Thoracic aorta (tissue), 2 donors: Measurements from ENCODE around the gene CISD3. TPM values are rescaled to one million over a fixed set of nuclear protein-coding genes. Genes with fewer than 3 reads are reported as not detected.

Experiments used
- ATAC-seq: fragments of 150-250 bp; one replicate; pipeline ENCODE4 v1.8.0; 2017; ENCODE audit warnings: low read depth; ENCODE audit not compliant: insufficient number of reproducible peaks, low FRiP score
- DNase-seq: peaks from one replicate; pipeline ENCODE4 v3.0.0-alpha.2; 2020; ENCODE audit warnings: low spot score
- H3K27ac ChIP-seq, 2 donors: fragments of 200-600 bp; sonication (generic); 1 replicate in 1 of 2; 2 replicates in 1 of 2; pipeline ENCODE4 v1.5.1; 2016; ENCODE audit warnings: mild to moderate bottlenecking in 2 of 2, moderate library complexity in 2 of 2
- H3K27me3 ChIP-seq: fragments of 200-600 bp; sonication (generic); replicated peaks from 2 replicates; pipeline ENCODE4 v1.6.0; 2016; ENCODE audit warnings: mild to moderate bottlenecking; ENCODE audit not compliant: insufficient read depth
- H3K36me3 ChIP-seq: fragments of 200-600 bp; sonication (generic); one replicate; pipeline ENCODE4 v1.5.1; 2016
- H3K4me1 ChIP-seq, 2 donors: fragments of 200-600 bp; sonication (generic); 1 replicate in 1 of 2; 2 replicates in 1 of 2; pipeline versions ENCODE4 v1.5.1 to v1.6.0; 2016; ENCODE audit warnings: low read depth in 2 of 2, mild to moderate bottlenecking in 1 of 2; ENCODE audit not compliant: control insufficient read depth in 1 of 2
- H3K4me3 ChIP-seq: fragments of 200-600 bp; sonication (generic); 2 replicates; pipeline ENCODE4 v1.5.1; 2016; ENCODE audit warnings: mild to moderate bottlenecking
- H3K9me3 ChIP-seq: fragments of 200-600 bp; sonication (generic); 2 replicates; pipeline ENCODE4 v1.5.1; 2016
- CTCF ChIP-seq: fragments of 200-600 bp; sonication (generic); IDR thresholded peaks from one replicate; pipeline ENCODE4 v1.5.1; 2019; ENCODE audit warnings: antibody characterized with exemption
- total RNA-seq, 2 donors: library from RNA; depleted of rRNA; stranded (reverse); fragments of >200 nt; gene quantifications; one replicate each; pipeline versions ENCODE4 v1.1.0 to v1.2.3, GENCODE V29; 2016

Gene CISD3
- total RNA-seq, 2 donors from 2014 or later: 9.3 to 9.6 TPM

DNA sequence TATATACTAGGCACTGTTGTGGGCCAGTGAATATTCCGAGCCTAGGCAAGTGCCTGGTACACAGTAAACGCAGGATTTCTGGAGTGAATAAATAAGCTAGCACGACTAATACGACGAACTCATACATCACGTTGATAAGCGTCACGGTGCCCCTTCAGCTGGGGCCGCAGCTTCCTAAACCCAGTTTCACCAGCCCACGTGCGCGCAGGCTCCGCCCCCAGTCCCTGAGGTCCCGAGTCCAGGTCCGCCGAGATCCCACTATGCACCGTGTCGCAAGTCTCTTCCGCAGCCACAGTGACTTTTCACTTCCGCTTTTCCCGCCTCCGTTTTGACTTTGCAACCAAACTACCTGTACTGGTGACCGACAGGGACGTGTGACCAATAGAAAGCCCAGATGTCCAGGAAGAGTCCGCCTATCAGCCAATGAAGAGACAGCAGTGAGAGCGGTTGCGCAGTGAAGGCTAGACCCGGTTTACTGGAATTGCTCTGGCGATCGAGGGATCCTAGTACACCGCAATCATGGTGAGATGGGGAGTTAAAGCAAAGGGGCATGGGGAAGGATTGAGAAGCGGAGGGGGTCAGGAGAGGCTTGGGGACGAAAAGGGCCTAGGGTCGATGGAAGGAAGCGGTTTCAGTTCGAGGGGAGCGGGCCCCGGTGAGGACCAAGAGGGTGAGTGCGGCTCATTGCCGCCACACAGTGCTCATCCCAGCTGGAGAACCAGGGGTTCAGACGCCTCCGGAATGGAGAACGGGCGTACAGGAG, 22.3 kb downstream of the CISD3 start, which contains the start of gene PSMB3:
PSMB3 (plus strand) TSS at position 434 of the 763 bp plus-strand sequence; CDS start at position 520, 86 bp downstream.
- DNase-seq (peak; percentile 96), ATAC-seq (peak; percentile 92)
- no peak for TF ChIP-seq CTCF

DNA sequence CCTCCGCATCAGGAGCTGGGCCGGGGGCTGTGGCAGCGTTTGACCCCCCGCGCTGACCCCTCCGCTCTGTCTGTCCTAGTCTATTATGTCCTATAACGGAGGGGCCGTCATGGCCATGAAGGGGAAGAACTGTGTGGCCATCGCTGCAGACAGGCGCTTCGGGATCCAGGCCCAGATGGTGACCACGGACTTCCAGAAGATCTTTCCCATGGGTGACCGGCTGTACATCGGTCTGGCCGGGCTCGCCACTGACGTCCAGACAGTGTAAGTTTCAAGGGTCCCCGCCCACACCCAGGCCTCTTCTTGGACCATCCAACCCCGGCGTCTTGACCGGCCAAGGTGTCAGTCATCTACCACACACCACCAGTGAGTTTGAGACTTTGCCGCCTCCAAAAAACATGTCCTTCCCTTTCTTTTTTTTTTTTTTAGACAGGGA, 22.9 kb downstream of the CISD3 start:
- no peak for ATAC-seq
- peak overlapping the region; percentile 92 for H3K4me3 ChIP-seq
- peaks cover 17 to 36% of the 10 kb centered on the region in 2 donors for H3K4me1 ChIP-seq
- H3K27ac ChIP-seq: peak overlapping the region; percentile 82 to 92
- peaks cover 19% of the 10 kb centered on the region for H3K36me3 ChIP-seq
- TF ChIP-seq CTCF: no peak
- DNase-seq: no peak
- H3K9me3 ChIP-seq: no peaks in the 10 kb centered on the region
- H3K27me3 ChIP-seq: no peaks in the 10 kb centered on the region

More for the DNA sequence above, 22.3 kb downstream of the CISD3 start, which contains the start of gene PSMB3:
- peaks cover 13% of the 10 kb centered on the region for H3K36me3 ChIP-seq
- H3K4me3 ChIP-seq: peak within 1 kb of the TSS; percentile 92
- H3K4me1 ChIP-seq: peaks cover 17 to 36% of the 10 kb centered on the region in 2 donors
- H3K9me3 ChIP-seq: no peaks in the 10 kb centered on the region
- no peaks in the 10 kb centered on the region for H3K27me3 ChIP-seq
- peak within 1 kb of the TSS; percentile 85 to 92 for H3K27ac ChIP-seq

- H3K9me3 ChIP-seq: no peaks in the 10 kb centered on the region
- DNase-seq (no peak), ATAC-seq (no peak)
- no peak overlapping the region for H3K27ac ChIP-seq
- H3K4me3 ChIP-seq: no peak overlapping the region
- H3K4me1 ChIP-seq: no peaks in the 10 kb centered on the region
- TF ChIP-seq CTCF: no peak
- peaks cover 72% of the 10 kb centered on the region for H3K36me3 ChIP-seq
- no peaks in the 10 kb centered on the region for H3K27me3 ChIP-seq
These were observed 31.5 kb downstream of the CISD3 start for GRCh38 chr17:38761612-38762011.

DNA sequence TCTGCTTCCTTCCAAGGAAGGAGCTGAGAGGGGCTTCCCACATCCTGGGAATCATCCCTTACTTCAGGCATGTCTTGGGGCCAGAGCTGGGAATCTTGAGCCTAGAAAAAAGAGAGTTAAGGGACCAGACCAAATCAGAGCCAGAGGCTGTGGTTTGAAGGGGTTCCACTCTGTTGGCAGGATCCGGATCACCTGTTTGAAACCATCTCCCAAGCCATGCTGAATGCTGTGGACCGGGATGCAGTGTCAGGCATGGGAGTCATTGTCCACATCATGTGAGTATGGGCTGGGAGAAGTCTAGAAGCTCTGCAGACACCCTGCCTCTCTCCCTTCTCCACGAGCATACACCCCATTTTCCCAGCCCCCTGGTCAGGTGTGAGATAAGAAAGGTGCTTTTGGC, 32.1 kb downstream of the CISD3 start:
- no peaks in the 10 kb centered on the region for H3K9me3 ChIP-seq
- H3K4me1 ChIP-seq: no peaks in the 10 kb centered on the region
- ATAC-seq (no peak), DNase-seq (no peak)
- peaks cover 75% of the 10 kb centered on the region for H3K36me3 ChIP-seq
- H3K4me3 ChIP-seq: no peak overlapping the region
- H3K27ac ChIP-seq: no peak overlapping the region
- H3K27me3 ChIP-seq: no peaks in the 10 kb centered on the region
- TF ChIP-seq CTCF: no peak

DNA sequence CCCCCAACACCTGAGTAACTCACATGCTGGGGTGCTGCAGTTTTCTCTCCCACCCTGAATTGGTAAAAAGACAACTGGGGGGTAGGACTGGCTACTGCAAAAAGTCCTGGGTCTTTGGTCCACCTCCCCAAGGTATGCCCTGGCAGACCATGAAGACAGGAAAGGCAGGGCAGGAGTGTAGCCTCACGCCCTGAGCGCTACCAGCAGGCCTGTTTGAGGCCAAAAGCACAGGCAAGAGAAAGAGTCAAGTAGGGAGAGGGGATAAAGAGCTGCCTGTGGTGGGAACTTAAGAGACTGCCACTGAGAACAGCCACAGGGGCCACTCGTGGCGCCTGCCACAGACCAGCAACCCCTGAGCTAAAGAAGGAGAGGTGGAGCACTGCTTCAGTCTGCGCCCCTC, 36.2 kb downstream of the CISD3 start:
- Histone ChIP-seq H3K27ac (no peak overlapping the region), H3K4me3 (no peak overlapping the region), H3K36me3 (peaks cover 71% of the 10 kb centered on the region), H3K27me3 (no peaks in the 10 kb centered on the region), H3K9me3 (no peaks in the 10 kb centered on the region), H3K4me1 (no peaks in the 10 kb centered on the region)
- no peak for DNase-seq
- ATAC-seq: no peak
- TF ChIP-seq CTCF: no peak
